Measurements from ENCODE around the gene RBMS2.

Gene RBMS2

GRCh38 chr12:56528846-56529245, 7.2 kb downstream of the RBMS2 start:
- TF ChIP-seq MAX (IDR thresholded peaks at IDR 0.05), result no peak
- TF ChIP-seq REST (IDR thresholded peaks at IDR 0.05; ENCODE audit: low read depth), result no peak
- no peak for TF ChIP-seq ZBTB7A (IDR thresholded peaks at IDR 0.05; ENCODE audit: low read depth)
- TF ChIP-seq USF1 (IDR thresholded peaks at IDR 0.05), result no peak
- no peak for TF ChIP-seq TAF1 (IDR thresholded peaks at IDR 0.05; ENCODE audit: low read depth)
- no peak for TF ChIP-seq TCF12 (IDR thresholded peaks at IDR 0.05; ENCODE audit: low read depth)
- no peak for TF ChIP-seq CREB1 (IDR thresholded peaks at IDR 0.05; ENCODE audit: low read depth)
- no peak for TF ChIP-seq FOXM1 (IDR thresholded peaks at IDR 0.05; ENCODE audit: borderline replicate concordance, low read depth)
- TF ChIP-seq RAD21 (IDR thresholded peaks at IDR 0.05; ENCODE audit: low read depth), result no peak
- TF ChIP-seq TEAD4 (IDR thresholded peaks at IDR 0.05), result no peak
- no peak for TF ChIP-seq EGR1 (IDR thresholded peaks at IDR 0.05)
- no peak for TF ChIP-seq CEBPB (IDR thresholded peaks at IDR 0.05)
- no peak for TF ChIP-seq EP300 (IDR thresholded peaks at IDR 0.05; ENCODE audit: borderline replicate concordance)
- TF ChIP-seq YY1 (IDR thresholded peaks at IDR 0.05; ENCODE audit: low read depth), result no peak

GRCh38 chr12:56529656-56530055, 8.0 kb downstream of the RBMS2 start:
- TF ChIP-seq EP300 (IDR thresholded peaks at IDR 0.05; ENCODE audit: borderline replicate concordance) (no peak), RAD21 (IDR thresholded peaks at IDR 0.05; ENCODE audit: low read depth) (no peak), FOXM1 (IDR thresholded peaks at IDR 0.05; ENCODE audit: borderline replicate concordance, low read depth) (no peak), CEBPB (IDR thresholded peaks at IDR 0.05) (no peak), CREB1 (IDR thresholded peaks at IDR 0.05; ENCODE audit: low read depth) (no peak), TEAD4 (IDR thresholded peaks at IDR 0.05) (no peak), EGR1 (IDR thresholded peaks at IDR 0.05) (no peak), ZBTB7A (IDR thresholded peaks at IDR 0.05; ENCODE audit: low read depth) (no peak), USF1 (IDR thresholded peaks at IDR 0.05) (no peak), REST (IDR thresholded peaks at IDR 0.05; ENCODE audit: low read depth) (no peak), NFIC (IDR thresholded peaks at IDR 0.05) (no peak), TCF12 (IDR thresholded peaks at IDR 0.05; ENCODE audit: low read depth) (no peak), YY1 (IDR thresholded peaks at IDR 0.05; ENCODE audit: low read depth) (no peak), MAX (IDR thresholded peaks at IDR 0.05) (no peak), TAF1 (IDR thresholded peaks at IDR 0.05; ENCODE audit: low read depth) (no peak)

GRCh38 chr12:56530390-56531055, 8.9 kb downstream of the RBMS2 start:
- no peak for TF ChIP-seq EP300 (IDR thresholded peaks at IDR 0.05; ENCODE audit: borderline replicate concordance)
- TF ChIP-seq FOXM1 (IDR thresholded peaks at IDR 0.05; ENCODE audit: borderline replicate concordance, low read depth), result no peak
- TF ChIP-seq TEAD4 (IDR thresholded peaks at IDR 0.05), result no peak
- TF ChIP-seq REST (IDR thresholded peaks at IDR 0.05; ENCODE audit: low read depth), result no peak
- TF ChIP-seq CREB1 (IDR thresholded peaks at IDR 0.05; ENCODE audit: low read depth), result no peak
- no peak for TF ChIP-seq USF1 (IDR thresholded peaks at IDR 0.05)
- TF ChIP-seq YY1 (IDR thresholded peaks at IDR 0.05; ENCODE audit: low read depth), result no peak
- no peak for TF ChIP-seq NFIC (IDR thresholded peaks at IDR 0.05)
- TF ChIP-seq TCF12 (IDR thresholded peaks at IDR 0.05; ENCODE audit: low read depth), result no peak
- no peak for TF ChIP-seq TAF1 (IDR thresholded peaks at IDR 0.05; ENCODE audit: low read depth)
- TF ChIP-seq CEBPB (IDR thresholded peaks at IDR 0.05), result no peak
- TF ChIP-seq MAX (IDR thresholded peaks at IDR 0.05), result no peak
- no peak for TF ChIP-seq EGR1 (IDR thresholded peaks at IDR 0.05)
- TF ChIP-seq ZBTB7A (IDR thresholded peaks at IDR 0.05; ENCODE audit: low read depth), result no peak
- no peak for TF ChIP-seq RAD21 (IDR thresholded peaks at IDR 0.05; ENCODE audit: low read depth)

Data from Ishikawa (cell line).